H1 (cell line): Measurements from ENCODE around the gene IL17A.

Source experiments
- BACH1 ChIP-seq: IDR thresholded peaks from 2 replicates; pipeline ENCODE4 v1.6.1; 2012; ENCODE audit warnings: low read length, improper control_type of control experiment
- CTCF ChIP-seq, 3 experiments: IDR thresholded peaks; 1 replicate in 2 of 3; 2 replicates in 1 of 3; pipeline versions ENCODE4 v1.5.1 to v1.6.1; 2011; ENCODE audit warnings: low read length in 3 of 3, mild to moderate bottlenecking in 3 of 3, inconsistent platforms in 2 of 3, low read depth in 1 of 3, moderate library complexity in 1 of 3; ENCODE audit not compliant: insufficient read depth in 1 of 3; ENCODE audit errors: control extremely low read depth in 1 of 3
- POLR2A ChIP-seq, 2 experiments: IDR thresholded peaks; 1 replicate in 1 of 2; 2 replicates in 1 of 2; pipeline ENCODE4 v1.6.1; 2011; ENCODE audit warnings: low read depth in 2 of 2, low read length in 2 of 2, mild to moderate bottlenecking in 2 of 2; ENCODE audit errors: control extremely low read depth in 1 of 2
- RBBP5 ChIP-seq: IDR thresholded peaks from 2 replicates; pipeline ENCODE4 v1.7.1; 2012; ENCODE audit warnings: low read depth, mild to moderate bottlenecking, inconsistent platforms, low read length, moderate library complexity, borderline replicate concordance
- RFX5 ChIP-seq: IDR thresholded peaks from 2 replicates; pipeline ENCODE4 v1.6.1; 2011; ENCODE audit warnings: low read depth, low read length, improper control_type of control experiment, borderline replicate concordance
- SIN3A ChIP-seq, 2 experiments: IDR thresholded peaks in 1 of 2; conservative IDR thresholded peaks in 1 of 2; 2 replicates each; pipeline ENCODE4 v1.6.1; 2011 to 2012; ENCODE audit warnings: low read length in 2 of 2, improper control_type of control experiment in 1 of 2, low read depth in 1 of 2, mild to moderate bottlenecking in 1 of 2
- TAF1 ChIP-seq: IDR thresholded peaks from 2 replicates; pipeline ENCODE4 v1.6.1; 2011; ENCODE audit warnings: mild to moderate bottlenecking, low read depth, low read length

- TF ChIP-seq BACH1 (no peak), CTCF (IDR thresholded peaks at IDR 0.05; ENCODE audit: control extremely low read depth in 1 of 3, insufficient read depth in 1 of 3, low read depth in 1 of 3, low read length in 3 of 3) (peak in 2 of 3 experiments; percentile 76 to 83; a peak in 3 of 4 replicates), RFX5 (no peak), POLR2A (IDR thresholded peaks at IDR 0.05; ENCODE audit: control extremely low read depth in 1 of 2, low read depth in 2 of 2, low read length in 2 of 2) (no peak), TAF1 (no peak), RBBP5 (no peak), SIN3A (conservative IDR thresholded peaks at IDR 0.05 in 1 of 2, IDR thresholded peaks at IDR 0.05 in 1 of 2; ENCODE audit: low read depth in 1 of 2, low read length in 2 of 2) (no peak)
Observed at GRCh38 chr6:52162940-52163908, 23.0 kb upstream of the IL17A start.
